T-helper 1 cell (primary cell): Measurements from ENCODE around the gene DPH7.
"Not testable (repeated sequence)": the region's sequence is repeated elsewhere in the genome, so short reads cannot be mapped to it uniquely, and the experiment has no call there.

ENCODE experiments used
- DNase-seq, 5 donors: peaks; one replicate each; pipeline ENCODE4 v3.0.0-alpha.2; 2012 to 2020

The DPH7 gene

GRCh38 chr9:137516144-137516917 is 62.4 kb downstream of the DPH7 start:
- no peak for DNase-seq

DNA sequence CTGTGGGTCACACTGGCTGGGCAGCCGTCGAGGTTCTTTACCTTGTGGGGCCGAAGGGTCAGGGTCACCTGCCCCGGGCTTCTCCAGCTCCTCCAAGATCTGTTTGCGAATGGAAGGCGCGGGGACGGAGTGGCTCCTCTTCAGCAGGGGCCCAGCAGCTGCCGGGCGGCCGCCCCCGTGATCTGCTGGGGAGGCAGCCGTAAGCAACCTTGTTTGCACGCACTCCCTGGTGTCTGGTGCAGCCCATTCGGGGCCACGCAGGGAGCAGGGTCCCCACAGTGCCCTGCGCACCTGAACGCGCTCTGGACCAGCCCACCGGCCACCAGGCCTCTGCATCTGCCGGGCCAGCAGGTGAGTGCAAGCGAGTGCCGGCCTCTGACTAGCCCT is 63.4 kb downstream of the DPH7 start:
- DNase-seq = no peak

DNA sequence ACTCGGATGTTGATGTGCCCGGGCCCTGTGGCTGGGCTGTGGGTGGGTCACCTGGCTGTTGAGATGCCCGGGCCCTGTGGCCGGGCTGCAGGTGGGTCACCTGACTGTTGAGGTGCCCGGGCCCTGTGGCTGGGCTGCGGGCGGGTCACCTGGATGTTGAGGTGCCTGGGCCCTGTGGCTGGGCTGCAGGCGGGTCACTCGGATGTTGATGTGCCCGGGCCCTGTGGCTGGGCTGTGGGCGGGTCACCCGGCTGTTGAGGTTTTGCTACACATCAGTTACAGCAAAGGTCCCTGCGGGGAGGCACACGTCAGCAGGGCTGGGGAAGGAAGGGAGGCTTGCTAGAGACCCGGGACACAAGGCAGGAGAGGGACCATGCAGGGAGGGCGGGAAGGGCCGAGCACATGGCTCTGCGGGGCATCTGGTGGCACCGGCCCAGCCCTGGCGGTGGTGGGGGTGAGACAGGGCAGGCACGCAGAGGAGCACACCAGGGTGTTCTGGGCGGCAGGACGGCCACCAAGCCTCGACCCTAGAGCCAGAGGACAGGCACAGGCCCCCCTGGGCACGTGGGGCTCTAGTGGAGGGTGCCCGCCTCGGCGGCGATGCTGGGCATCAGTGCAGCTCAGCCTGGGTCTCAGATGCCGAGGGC is 63.9 kb downstream of the DPH7 start:
- DNase-seq = no peak

DNA sequence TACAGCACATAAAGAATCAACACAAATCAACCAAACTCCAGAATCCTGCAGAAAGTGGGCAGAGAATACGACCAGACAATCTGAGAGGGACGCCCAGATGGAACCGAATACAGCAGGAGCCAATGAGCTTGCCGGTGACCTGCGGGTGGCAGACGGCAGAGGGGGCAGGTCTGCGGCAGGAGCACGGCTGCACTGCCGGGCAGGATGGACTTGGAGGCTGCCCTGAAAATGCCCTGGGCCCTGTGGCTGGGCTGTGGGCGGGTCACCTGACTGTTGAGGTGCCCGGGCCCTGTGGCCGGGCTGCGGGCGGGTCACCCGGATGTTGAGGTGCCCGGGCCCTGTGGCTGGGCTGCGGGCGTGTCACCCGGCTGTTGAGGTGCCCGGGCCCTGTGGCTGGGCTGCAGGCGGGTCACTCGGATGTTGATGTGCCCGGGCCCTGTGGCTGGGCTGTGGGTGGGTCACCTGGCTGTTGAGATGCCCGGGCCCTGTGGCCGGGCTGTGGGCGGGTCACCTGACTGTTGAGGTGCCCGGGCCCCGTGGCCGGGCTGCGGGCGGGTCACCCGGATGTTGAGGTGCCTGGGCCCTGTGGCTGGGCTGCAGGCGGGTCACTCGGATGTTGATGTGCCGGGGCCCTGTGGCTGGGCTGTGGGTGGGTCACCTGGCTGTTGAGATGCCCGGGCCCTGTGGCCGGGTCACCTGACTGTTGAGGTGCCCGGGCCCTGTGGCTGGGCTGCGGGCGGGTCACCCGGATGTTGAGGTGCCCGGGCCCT is 64.7 kb downstream of the DPH7 start:
- not testable (repeated sequence) for DNase-seq

GRCh38 chr9:137513136-137513535 is 65.6 kb downstream of the DPH7 start:
- DNase-seq = not testable (repeated sequence)

GRCh38 chr9:137511758-137512463 is 66.8 kb downstream of the DPH7 start:
- no peak for DNase-seq

DNA sequence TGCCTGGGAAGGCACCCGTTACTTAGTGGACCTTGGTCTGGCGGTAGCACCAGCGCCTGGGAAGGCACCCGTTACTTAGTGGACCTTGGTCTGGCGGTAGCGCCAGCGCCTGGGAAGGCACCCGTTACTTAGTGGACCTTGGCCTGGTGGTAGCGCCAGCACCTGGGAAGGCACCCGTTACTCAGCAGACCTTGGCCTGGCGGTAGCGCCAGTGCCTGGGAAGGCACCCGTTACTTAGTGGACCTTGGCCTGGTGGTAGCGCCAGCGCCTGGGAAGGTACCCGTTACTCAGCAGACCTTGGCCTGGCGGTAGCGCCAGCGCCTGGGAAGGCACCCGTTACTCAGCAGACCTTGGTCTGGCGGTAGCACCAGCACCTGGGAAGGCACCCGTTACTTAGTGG is 67.6 kb downstream of the DPH7 start:
- DNase-seq = not testable (repeated sequence)

DNA sequence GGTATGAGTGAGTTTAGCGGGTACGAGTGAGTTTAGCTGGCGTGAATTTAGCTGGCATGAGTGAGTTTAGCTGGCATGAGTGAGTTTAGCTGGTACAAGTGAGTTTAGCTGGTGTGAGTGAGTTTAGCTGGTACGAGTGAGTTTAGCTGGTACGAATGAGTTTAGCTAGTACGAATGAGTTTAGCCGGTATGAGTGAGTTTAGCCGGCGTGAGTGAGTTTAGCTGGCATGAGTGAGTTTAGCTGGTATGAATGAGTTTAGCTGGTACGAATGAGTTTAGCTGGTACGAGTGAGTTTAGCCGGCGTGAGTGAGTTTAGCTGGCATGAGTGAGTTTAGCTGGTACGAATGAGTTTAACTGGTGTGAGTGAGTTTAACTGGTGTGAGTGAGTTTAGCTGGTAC is 69.5 kb downstream of the DPH7 start:
- no peak for DNase-seq

- DNase-seq = no peak
Measured at GRCh38 chr9:137506702-137507171, 72.0 kb downstream of the DPH7 start.

- DNase-seq = no peak
Measured at GRCh38 chr9:137506274-137506673, 72.5 kb downstream of the DPH7 start.

- DNase-seq = no peak
Measured at GRCh38 chr9:137505421-137506140, 73.1 kb downstream of the DPH7 start.
